HG03378 (cell line): Measurements from ENCODE around the gene PREX1.

Experiments used
- ATAC-seq: cut with Tn5 transposase; IDR thresholded peaks from one replicate; pipeline ENCODE4 v1.9.1; 2021; ENCODE audit warnings: mild to moderate bottlenecking, moderate library complexity; ENCODE audit not compliant: unreplicated experiment

The PREX1 gene

DNA sequence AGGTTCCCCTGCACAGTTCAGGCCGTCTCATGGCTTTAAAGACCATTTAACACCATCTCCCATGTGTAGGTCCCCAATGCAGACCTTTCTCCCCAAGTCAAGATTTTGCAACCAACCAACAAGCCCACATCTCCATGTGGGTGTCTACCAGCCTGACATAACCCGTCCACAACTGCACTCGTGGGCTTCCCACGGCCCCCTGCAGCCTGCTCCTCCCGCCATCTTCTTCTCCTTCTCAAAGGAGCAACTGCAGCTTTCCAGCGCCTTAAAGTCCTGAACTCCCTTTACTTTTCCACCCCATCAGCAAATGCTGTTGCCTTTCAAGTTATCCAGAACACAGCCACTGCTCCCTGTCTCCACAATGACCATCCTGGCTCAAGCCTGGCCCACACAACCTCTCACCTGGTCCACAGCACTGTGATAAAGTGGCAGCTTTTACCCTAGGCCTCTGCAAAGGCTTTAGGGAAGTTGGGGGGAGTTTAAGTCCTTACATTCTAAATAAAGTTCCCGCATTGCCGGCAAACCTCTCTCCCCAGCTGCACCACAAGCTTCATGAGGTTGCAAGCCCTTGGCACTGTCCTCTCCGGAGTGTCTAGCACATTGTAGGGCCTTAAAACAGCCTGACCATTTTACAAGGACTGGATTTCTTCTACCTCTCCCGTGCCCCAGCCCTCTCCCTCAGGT, 140.5 kb downstream of the PREX1 start:
- ATAC-seq: no peak

DNA sequence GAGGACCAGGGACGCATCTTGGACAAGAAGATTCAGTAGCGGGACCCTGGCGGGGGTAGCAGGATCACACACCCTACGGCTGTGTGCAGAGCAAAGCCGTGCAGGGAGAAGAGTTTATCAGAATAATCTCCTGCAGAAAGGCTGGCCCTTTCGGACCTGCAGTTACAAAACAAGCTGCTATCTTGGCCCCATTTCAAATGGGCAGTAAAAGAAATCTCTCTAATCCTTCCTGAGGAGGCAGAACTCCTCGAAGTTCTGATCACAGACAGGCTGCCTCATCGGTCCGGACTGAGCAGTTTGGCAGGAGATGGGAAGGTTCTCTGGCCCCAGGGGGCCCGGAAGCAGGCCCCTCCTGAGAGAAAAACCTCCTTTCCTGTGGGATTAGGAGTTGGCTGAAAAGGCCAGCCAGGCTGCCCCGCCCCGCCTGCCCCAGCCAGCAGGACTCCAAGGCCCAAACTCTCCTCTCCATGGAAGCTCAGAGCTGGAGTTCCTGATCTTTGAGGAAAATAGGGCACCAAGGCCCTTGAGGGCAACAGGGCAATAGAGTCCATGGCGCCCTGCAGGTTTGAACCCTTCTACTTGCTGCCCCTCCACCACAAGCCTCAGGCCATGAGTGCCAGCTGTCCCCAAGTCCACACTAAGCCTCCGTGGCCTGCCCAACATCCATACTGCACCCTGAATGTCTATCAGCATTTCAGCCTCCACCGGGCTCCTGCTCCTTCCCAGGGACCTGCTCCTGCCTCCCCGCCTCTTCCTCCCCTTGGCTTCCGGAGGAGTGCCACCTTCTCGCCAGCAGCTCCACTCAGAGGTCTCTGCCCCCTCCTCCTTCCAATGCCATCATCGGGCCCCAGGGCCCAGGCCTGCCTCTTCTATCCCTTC, 141.3 kb downstream of the PREX1 start:
- ATAC-seq: no peak

DNA sequence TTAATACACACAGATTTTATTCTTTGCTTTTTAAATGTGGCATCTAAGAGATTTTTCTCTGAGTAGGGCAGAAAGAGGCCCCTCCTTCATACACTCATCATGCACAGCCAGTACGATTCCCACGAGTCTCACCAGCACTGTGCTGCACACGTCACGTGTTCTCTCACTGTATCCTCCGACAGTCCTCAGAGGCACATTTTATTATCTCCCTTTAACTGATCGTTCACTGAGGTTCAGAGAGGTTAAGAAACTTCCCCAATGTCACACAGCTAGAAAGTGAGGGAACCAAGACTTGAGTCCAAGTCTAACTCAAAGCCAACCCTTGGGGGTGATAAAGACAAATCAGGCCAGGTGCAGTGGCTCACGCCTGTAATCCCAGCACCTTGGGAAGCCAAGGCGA, 142.5 kb downstream of the PREX1 start:
- no peak for ATAC-seq

DNA sequence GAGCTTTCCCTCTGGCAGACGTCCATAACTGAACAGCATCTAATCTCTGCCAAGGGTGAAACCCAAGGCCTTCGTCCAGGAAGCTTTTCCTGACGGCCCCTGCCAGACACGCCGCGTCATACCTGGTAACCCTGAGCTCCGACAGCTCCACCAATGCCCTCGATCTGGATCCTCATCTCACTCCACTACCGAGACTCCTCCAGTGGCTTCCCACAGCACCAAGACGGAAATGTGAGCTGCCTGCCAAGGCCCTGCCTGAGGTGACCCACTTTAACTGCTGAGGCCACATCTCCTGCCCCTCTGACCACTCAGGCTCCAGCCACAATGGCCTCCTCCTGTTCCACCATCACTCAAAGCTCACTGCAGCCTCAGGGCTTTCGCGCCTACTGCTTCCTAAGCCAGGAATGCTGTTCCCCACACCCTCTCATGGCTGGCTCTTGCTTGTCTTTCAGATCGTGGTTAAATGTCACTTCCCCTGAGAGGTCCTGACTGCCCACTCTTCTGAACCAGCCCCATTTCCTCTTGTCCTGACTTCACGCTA, 143.2 kb downstream of the PREX1 start:
- ATAC-seq: no peak

DNA sequence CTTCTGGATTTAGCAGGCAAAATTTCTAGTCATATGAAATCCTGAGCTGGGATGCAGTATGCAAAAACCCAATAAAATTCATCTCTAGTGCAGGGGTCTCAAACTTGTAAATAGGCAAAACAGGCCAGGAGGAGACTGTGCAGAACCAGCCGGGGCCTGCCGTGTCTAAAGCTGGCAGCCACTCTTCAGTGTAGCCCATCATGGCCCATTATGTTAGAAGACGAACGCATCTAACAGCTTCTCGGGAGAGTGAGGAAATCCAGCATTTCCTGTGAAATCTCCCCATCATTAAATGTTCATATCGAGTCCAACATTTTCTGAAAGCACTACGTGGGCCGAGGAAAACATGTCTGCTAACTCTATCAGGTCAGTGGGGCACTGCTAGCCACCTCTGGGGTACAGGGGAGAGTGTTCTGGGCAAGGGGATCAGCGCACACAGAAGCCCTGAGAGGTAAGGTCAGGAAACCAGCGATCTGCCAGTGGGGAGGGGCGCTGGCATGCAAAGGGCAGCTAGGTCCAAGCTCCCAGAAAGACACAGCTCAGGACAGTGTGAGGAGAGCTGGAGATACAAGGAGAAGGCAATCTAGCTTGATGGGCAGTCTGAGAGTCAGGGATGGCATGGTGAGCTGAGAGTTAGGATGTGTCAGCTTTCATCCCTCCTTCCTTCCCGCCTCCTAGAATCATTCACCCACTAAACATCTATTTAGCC, 144.2 kb downstream of the PREX1 start:
- ATAC-seq: no peak

DNA sequence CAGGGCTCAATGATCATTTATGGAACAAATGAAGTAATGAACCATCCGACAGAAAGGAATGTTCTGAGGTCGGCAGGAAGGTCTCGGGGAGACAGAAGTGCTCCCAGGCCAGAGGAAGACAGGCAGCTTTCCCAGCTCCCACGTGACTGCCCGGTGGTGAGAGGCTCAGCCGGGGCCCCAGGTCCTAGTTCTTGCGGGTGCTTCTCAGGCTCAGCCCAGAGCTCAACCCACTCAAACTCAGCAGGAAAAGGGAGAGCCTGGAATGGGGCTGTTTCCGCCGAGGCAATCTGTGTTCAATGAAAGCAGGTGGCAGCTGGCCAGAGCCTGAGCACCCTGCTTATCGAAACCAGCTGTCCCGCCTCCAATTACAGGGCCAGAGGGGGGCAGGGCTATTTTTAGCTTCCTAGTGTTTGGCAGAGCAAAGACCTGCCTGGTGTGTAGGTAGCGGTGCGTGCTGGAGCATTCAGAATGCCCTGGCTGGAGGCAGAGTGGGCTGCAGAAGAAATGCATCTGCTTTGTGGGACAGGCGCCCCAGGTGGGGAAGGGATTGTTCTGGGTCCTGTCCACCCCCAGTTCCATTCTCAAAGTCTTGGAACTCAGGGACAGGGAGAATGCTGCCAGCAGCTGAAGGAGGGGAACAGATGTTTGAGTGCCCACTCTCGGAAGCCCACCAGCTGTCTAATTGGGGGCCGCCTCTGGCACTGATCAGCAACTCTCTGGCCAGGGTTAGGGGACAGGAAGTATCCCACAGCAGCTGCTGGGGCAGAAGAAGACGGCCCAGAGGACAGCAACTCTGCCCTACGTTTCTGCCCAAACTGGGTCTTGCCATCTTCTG, 145.1 kb downstream of the PREX1 start:
- ATAC-seq: no peak

DNA sequence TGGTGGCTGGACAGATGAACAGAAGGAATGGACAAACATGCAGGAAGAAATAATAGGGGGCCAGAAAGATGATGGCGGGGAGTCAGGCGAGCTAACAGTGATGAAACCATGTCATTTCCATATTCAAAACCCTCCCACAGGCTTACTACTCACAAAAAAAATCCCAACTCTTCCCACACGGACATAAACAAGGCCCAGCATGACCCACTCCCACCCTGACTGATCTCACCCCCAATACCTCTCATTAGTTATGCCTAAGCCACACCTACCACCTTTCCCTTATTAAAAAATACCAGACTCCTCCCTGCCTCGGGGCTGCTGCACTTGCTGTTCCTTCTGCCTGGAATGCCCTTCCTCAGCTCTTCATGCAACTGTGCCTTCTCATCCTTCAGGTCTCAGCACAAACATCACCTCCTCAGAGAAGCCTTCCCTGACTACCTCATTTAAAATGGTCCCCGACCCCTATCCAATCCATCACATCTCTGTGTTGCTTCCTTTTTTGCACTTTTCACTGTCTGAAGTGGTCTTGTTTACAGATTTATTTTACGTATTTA, 145.8 kb downstream of the PREX1 start:
- ATAC-seq: no peak

DNA sequence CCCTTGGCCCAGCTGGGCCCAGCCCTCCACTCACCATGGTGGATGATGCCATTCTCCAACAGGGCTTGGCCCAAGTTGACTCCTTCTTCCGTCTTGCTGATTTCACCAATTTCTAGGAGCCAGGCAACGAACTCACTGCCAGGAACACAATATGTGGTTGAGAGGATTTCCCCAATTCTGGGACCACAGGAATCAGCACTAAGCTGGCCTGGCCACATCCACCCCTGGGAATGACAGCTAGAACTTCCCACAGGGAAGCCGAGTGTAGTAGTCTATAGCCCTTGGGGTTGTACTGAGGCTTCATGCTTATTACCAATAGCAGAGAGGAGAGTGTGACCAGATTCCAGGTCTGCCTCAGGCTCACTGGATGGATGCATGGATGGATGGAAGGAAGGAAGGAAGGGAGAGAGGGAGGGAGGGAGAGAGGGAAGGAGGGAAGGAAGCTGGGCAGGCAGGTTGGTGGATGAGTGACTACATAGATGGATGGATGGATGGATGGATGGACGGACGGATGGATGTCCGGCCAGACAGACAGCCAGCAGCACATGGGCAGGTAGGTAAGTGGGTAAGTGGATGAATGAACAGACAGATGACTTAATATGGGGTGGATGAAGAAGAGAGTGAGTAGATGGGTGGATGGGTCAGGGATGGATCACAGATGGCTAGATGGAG, 146.5 kb downstream of the PREX1 start:
- no peak for ATAC-seq

DNA sequence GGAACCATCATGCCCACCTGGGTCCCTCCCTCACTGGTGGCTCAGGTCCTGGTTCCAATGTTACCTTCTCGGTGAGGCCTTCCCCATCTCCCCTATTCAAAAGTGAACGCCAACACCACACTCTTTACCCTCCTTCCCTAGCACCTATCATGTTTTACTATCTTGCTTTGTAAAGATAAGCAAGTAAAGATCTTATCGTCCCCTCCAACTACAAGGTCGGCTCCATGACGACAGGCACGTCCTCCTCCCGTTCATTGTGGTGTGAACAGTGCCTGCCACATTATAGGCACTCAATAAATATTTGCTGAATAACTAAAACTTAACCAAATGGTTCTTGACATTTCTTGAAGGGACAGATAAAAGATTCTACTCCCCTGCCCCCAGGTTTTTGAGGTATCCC, 147.1 kb downstream of the PREX1 start:
- ATAC-seq: no peak

DNA sequence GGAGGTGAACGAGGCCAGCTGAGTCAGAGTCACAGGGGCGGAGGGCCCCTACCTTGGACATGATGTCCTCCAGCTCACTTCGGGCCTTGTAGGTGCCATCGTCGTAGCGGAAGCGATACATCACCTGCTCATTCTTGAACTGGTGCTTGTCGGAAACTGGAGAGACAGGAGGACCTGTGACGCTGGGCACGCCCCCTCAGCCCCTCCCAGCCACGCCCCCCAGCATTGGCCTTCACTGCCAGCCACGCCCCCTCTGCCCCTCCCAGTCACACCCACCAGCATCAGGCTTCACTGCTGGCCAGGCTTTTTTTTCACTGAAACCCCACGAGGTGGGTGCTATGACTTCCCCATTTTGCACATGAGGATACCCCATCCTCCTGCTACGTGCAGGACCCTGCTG, 148.2 kb downstream of the PREX1 start:
- no peak for ATAC-seq

DNA sequence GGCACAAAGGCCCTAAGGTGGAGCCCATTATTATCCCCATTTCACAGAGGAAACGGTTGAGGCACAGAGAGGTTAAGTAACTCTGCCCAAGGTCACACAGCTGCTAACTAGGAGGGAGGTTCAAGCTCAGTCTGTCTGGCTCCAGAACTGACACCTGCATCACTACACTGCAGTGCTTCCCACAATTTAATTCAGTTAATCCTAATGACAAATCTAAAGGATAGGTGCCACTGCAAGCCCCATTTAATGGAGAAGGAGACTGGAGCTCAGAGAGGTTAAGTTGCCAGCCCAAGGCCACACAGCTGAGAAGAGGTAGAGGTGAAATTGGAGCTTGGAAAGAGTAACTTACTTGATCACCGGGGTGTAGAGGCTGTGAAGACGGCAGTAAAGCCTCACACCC, 148.8 kb downstream of the PREX1 start:
- ATAC-seq: no peak

DNA sequence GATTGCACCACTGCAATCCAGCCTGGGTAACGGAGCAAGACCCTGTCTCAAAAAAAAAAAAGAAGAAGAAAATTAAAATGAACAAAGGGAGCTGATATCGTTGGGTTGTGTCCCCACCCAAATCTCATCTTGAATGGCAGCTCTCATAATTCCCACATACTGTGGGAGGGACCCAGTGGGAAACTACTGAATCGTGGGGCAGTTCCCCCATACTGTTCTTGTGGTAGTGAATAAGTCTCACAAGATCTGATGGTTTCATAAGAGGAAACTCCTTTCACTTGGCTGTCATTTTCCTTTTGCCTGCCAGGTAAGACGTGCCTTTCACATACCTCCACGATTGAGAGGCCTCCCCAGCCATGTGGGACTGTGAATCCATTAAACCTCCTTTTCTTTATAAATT, 149.4 kb downstream of the PREX1 start:
- no peak for ATAC-seq

DNA sequence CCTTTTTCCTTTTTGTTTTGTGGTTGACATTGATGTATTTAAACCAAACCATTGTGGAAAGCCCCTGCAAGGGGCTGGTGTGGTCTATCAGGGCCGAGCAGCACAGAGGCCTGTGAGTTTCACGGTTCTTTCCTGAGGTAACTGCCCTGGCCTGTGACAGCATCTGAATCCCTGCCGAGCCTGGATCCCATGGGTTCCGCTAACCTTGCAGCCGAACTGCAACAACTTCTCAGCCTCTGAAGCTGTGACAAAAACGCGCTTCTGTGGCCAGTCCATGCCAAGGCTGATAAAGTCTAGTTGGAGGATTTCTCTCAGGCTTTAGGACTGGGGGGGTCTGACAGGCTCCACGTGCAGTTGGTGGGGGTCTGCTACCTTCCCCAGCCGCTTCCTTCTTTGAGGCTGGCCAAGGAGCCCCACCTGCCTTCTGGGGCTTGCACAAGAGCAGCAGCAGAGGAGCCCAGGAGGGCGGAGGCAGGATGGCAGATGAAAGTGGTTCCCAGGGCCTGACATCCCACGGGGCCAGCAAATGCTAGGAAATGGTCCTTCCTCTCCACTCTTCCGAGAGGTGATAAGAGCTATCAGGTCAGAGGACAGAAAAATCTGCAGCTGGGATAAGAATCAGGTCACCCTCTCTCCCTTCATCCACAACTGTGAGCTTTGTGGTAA, 150.9 kb downstream of the PREX1 start:
- no peak for ATAC-seq

DNA sequence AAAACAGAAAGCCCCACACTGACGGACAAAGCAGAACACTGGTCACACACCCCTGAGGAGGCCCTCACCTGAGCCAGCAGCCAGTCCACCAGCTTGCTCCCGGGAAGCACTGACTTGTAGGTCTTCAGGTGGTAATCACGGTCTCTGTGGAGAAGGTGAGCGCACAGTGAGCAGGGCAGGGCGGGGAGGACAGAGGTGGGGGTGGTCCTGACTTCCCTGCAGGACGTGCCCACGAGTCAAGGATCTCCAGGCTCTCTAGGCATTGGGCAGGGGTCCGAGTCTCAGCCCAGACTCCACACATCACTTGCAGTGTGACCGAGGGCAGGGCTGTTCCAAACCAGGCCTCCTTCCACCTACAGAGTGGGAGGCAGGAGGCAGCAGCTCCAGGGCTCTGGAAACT, 151.7 kb downstream of the PREX1 start:
- ATAC-seq: no peak

DNA sequence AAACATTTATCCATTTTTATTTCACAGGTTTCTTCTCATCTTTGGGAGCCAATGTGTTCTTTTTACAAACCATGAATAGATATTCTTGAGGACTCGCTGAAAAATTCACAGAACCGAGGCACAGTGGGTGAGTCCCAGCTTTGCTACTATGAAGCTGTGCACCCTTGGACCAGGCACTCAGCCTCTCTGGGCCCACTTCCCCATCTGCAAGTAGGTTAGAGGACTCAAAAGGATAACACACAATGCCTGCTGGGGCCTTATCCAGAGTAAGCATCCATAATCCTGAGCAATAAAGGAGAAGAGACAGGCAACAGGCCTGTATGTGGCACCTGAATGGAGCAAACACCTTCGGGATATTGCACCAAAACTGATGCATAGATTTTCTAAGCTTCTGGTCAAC, 153.3 kb downstream of the PREX1 start:
- no peak for ATAC-seq

DNA sequence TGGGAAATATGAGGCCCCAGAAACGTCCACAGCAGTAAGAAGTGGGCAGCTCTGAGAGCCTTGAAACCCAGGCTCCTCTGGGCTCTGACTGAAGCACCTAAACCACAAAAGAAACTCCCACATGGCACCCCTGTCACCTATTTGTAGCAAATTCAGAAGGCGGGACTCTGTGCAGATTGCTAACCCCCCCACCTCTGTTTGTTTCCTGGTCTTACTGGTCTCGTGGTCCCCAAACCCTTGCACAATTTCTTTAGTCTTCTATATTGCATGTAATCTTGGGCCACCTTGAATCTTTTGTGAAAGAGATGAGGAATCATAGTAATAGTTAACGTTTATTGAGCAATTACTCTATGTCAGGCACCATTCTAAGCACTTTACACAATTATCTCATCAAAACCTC, 154.3 kb downstream of the PREX1 start:
- no peak for ATAC-seq

DNA sequence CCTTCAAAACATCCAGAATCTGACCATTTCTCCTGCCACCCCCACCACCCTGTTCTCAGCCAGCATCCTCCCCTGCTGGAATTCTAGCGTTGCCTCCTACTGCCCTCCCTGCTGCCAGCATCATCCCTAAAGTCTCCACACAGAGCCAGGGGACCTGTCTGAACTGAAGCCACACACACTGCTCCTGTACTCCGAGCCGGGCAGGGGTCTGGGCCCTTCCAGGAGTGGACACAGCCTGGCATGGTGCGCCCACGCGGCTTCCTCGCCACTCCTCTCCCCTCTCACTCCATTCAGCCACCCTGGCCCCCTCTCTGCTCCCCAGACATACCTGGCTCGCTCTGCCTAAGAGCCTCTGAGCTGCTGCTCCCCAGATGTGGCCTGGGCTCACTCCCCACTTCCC, 155.5 kb downstream of the PREX1 start:
- no peak for ATAC-seq

DNA sequence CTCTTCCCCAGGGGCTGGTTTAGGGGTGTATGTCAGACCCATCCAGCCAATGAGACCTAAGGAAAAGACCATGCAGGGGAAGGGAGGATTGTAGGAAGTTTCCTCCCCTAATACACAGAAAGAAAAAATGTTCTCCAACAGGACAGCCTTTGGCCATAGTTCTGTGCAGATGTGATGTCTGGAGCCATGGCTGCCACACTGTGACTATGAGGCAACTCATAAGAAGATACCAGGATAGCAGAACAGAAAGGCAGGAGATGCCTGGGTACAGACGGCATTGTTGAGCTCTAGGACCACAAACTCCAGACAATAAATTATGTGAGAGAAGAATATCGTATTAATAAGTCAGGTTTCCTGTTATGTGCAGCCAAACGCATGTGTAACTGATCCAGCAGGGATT, 156.7 kb downstream of the PREX1 start:
- no peak for ATAC-seq

DNA sequence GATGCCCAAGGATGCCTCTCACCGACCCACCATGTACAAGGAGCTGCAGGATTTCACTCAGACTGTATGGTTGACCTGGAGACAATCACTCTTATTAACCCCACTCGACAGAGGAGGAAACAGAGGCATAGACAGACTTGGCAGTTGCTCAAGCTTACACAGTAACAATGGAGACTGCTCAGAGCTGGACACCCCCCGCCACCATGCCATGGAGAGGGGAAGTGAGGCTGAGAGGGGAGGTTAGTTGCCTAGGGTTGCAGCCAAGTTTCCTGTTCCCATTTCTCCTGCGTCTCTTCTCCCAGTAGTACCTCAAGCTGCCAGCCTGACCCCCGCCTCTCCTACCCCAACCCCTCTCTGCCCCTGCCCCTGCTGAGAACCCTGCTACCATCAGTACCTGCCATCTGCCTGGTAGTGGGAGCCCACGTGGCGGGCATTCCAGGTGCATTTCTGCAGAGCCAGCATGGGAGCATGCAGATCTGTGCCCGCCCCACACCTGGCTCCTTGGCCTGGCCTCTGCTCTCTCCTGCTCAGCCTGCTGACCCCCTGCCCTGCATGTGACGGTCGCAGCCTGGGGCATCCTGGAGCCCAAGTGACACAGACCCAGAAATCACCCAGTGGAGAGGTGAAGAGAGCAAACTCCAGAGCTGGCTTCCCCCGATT, 157.7 kb downstream of the PREX1 start:
- no peak for ATAC-seq
